ENCODE results near the gene KIAA1671. TPM values are rescaled to one million over a fixed set of nuclear protein-coding genes. Genes with fewer than 3 reads are reported as not detected.

The KIAA1671 gene
- total RNA-seq, 4 donors from 2014 or later = 20.9 to 41.8 (median 28.4) TPM

DNA sequence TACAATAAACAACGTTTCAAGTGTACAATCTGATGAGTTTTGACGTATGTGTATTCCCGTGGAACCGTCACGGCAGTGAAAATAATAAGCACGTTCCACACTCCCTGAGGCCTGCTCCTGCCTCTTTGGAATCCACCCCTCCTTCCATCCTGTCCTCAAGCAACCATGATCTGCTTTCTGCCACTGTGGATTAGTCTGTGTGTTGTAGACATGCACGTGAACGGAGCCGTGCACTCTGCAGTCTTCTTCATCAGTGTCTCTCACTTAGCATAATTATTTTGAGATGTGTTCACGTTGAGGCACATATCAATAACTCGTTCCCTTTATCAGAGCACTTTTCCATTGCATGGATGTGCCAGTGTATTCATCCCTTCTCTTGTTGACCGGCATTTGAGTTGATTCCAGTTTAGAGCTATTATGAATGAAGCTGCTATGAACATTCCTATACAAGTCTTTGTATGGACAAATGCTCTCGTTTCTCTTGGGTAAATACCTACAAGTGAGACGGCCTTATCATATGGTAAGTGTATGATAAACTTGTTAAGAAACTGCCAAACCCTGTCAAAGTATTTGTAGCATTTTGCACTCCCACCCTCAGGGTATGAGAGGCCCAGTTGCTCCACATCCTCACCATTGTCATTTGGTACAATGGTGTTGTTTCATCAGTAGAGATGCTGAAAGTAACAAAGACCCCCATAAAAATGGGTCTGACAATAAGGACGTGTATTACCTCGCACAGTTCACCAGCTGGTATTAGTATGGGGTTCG, 144.3 kb downstream of the KIAA1671 start:
- TF ChIP-seq POLR2A (IDR thresholded peaks at IDR 0.05) (no peak), POLR2AphosphoS5 (IDR thresholded peaks at IDR 0.05) (no peak), EP300 (IDR thresholded peaks at IDR 0.05) (no peak)
- TF ChIP-seq, protein P1, sequence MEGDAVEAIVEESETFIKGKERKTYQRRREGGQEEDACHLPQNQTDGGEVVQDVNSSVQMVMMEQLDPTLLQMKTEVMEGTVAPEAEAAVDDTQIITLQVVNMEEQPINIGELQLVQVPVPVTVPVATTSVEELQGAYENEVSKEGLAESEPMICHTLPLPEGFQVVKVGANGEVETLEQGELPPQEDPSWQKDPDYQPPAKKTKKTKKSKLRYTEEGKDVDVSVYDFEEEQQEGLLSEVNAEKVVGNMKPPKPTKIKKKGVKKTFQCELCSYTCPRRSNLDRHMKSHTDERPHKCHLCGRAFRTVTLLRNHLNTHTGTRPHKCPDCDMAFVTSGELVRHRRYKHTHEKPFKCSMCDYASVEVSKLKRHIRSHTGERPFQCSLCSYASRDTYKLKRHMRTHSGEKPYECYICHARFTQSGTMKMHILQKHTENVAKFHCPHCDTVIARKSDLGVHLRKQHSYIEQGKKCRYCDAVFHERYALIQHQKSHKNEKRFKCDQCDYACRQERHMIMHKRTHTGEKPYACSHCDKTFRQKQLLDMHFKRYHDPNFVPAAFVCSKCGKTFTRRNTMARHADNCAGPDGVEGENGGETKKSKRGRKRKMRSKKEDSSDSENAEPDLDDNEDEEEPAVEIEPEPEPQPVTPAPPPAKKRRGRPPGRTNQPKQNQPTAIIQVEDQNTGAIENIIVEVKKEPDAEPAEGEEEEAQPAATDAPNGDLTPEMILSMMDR (IDR thresholded peaks at IDR 0.05) = no peak
- H3K27ac ChIP-seq = no peak overlapping the region
- no peaks in the 10 kb centered on the region for H3K27me3 ChIP-seq
- ATAC-seq = no peak
- no peaks in the 10 kb centered on the region for H3K36me3 ChIP-seq
- peaks cover 0 to 15% (median 0%) of the 10 kb centered on the region in 3 donors for H3K4me1 ChIP-seq
- H3K4me3 ChIP-seq = no peak overlapping the region
- 69 to 77% methylated on average over 14 of the region's 17 CpGs for WGBS, 2 donors (ENCODE audit: low coverage in 1 of 2)
- no peaks in the 10 kb centered on the region for H3K9me3 ChIP-seq

DNA sequence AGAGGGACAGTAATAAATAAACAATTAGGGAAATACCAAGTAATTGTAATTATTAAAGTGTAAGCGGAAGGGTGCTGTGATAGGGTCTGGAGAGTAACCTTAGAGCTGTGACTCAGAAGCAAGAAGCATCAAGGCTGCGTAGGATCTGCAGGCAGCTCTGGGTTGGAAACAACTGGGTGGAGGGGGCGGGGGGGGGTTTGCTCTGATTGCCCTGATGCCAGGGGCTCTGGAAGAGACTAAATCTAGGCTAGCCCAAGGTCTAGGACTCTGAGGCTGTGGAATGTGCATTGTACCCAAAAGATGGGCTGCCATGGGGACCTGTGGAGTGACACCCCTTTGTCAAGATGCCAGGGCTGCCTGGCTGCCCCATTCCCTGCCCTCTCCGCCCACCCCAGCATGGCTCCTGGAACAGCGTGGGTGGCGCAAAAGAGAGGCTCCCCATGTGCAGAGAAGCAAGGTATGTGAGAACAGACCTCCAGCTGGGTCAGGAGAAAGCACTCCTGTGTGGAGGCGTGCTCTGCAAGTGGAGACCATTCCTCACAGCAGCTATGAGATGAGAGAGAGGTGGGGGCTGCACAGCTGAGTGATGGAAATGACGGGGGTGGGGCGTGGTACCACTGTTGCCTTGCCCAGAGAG, 146.0 kb downstream of the KIAA1671 start:
- Histone ChIP-seq H3K27ac (no peak overlapping the region), H3K36me3 (no peaks in the 10 kb centered on the region), H3K4me3 (no peak overlapping the region), H3K4me1 (peaks cover 0 to 15% (median 0%) of the 10 kb centered on the region in 3 donors), H3K9me3 (no peaks in the 10 kb centered on the region), H3K27me3 (no peaks in the 10 kb centered on the region)
- WGBS, 2 donors (ENCODE audit: low coverage in 1 of 2) = 83 to 100% methylated on average over 2 of the region's 9 CpGs
- ATAC-seq = no peak
- no peak for TF ChIP-seq POLR2AphosphoS5 (IDR thresholded peaks at IDR 0.05)
- TF ChIP-seq POLR2A (IDR thresholded peaks at IDR 0.05) = no peak
- TF ChIP-seq EP300 (IDR thresholded peaks at IDR 0.05) = no peak
- TF ChIP-seq, protein P1 (IDR thresholded peaks at IDR 0.05) = no peak

DNA sequence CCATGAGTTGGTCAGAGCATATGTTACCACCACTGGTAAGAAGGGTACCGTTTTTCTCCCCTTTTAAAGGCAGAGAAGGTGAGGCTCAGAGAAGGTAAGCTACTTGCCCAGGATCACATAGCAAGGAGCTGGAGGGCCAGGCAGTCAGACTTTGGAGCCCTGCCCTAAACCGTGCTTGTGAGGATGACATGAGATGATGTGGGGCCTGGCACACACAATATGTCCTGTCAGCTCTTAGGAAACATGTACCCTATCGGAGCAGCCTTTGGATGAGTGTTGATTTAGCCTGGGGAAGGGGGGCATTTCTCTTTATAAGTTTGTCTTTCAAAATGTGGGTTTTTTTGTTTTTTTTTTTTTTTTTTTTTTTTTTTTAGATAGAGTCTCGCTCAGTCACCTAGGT, 146.7 kb downstream of the KIAA1671 start:
- Histone ChIP-seq H3K4me1 (peaks cover 0 to 15% (median 0%) of the 10 kb centered on the region in 3 donors), H3K36me3 (no peaks in the 10 kb centered on the region), H3K9me3 (no peaks in the 10 kb centered on the region), H3K27ac (no peak overlapping the region), H3K4me3 (no peak overlapping the region), H3K27me3 (no peaks in the 10 kb centered on the region)
- no peak for ATAC-seq
- WGBS, 2 donors (ENCODE audit: low coverage in 1 of 2) = 72 to 88% methylated on average over 2 to 3 of the region's 4 CpGs
- TF ChIP-seq EP300 (IDR thresholded peaks at IDR 0.05) (no peak), POLR2AphosphoS5 (IDR thresholded peaks at IDR 0.05) (no peak), POLR2A (IDR thresholded peaks at IDR 0.05) (no peak)
- TF ChIP-seq, protein P1 (IDR thresholded peaks at IDR 0.05) = no peak

DNA sequence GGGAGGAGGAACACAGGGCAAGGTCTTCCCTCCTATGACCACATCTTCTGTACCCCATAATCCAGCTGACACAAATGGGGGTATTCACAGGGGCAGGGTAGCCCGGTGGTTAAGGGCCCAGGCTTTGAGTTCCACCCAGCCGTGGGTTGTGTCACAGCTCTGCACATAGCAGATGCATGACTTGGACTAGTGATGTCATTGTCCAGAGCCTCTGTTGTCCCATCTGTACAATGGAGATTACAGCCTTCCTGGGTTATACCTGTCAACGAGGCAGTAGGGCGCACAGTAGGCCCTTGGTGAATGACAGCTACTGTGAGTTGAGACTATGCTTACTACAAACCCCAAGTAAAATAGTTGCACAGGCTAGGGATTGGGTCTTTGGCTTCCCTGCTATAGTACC, 147.9 kb downstream of the KIAA1671 start:
- no peaks in the 10 kb centered on the region for H3K9me3 ChIP-seq
- peaks cover 0 to 15% (median 0%) of the 10 kb centered on the region in 3 donors for H3K4me1 ChIP-seq
- TF ChIP-seq POLR2AphosphoS5 (IDR thresholded peaks at IDR 0.05) (no peak), EP300 (IDR thresholded peaks at IDR 0.05) (no peak), POLR2A (IDR thresholded peaks at IDR 0.05) (no peak)
- TF ChIP-seq, protein P1 (IDR thresholded peaks at IDR 0.05) = no peak
- no peak overlapping the region for H3K4me3 ChIP-seq
- no peaks in the 10 kb centered on the region for H3K27me3 ChIP-seq
- no peak overlapping the region for H3K27ac ChIP-seq
- ATAC-seq = no peak
- 93 to 100% methylated on average over 2 of the region's 4 CpGs for WGBS, 2 donors (ENCODE audit: low coverage in 1 of 2)
- H3K36me3 ChIP-seq = no peaks in the 10 kb centered on the region

All from gastroesophageal sphincter (tissue), 4 donors.